SK-N-SH treated with all-trans-retinoic acid at 6 μM for 48 hours (cell line): ENCODE data around the gene AMACR.
"Not testable (repeated sequence)": the region's sequence is repeated elsewhere in the genome, so short reads cannot be mapped to it uniquely, and the experiment has no call there.

Experiments
- ARNTL ChIP-seq: fragments of 450-650 bp; formaldehyde crosslinking; IDR thresholded peaks from 2 replicates; pipeline ENCODE4 v1.5.0; 2020; ENCODE audit warnings: low read depth, mild to moderate bottlenecking, moderate library complexity, borderline replicate concordance
- BACH2 ChIP-seq: fragments of 250-450 bp; sonication (Bioruptor Pico); IDR thresholded peaks from 2 replicates; pipeline ENCODE4 v1.9.0; 2021; ENCODE audit warnings: mild to moderate bottlenecking, borderline replicate concordance
- GLIS3 ChIP-seq: fragments of 250-450 bp; sonication (Bioruptor Pico); IDR thresholded peaks from 2 replicates; pipeline ENCODE4 v1.5.0; 2020; ENCODE audit warnings: mild to moderate bottlenecking, moderate library complexity
- ISL1 ChIP-seq: fragments of 250-450 bp; sonication (Bioruptor Pico); IDR thresholded peaks from 2 replicates; pipeline ENCODE4 v2.1.2; 2022; ENCODE audit warnings: mild to moderate bottlenecking, moderate library complexity
- OSR1 ChIP-seq: fragments of 250-450 bp; sonication (Bioruptor Pico); IDR thresholded peaks from 2 replicates; pipeline ENCODE4 v1.8.0; 2022; ENCODE audit warnings: moderate library complexity, mild to moderate bottlenecking, inconsistent platforms
- RARB ChIP-seq: fragments of 250-450 bp; sonication (Bioruptor Pico); IDR thresholded peaks from 2 replicates; pipeline ENCODE4 v1.8.0; 2021; ENCODE audit warnings: mild to moderate bottlenecking, moderate library complexity
- SNAI2 ChIP-seq: fragments of 250-450 bp; sonication (Bioruptor Pico); IDR thresholded peaks from 2 replicates; pipeline ENCODE4 v1.5.0; 2020; ENCODE audit warnings: mild to moderate bottlenecking, moderate library complexity
- ZFP30 ChIP-seq: fragments of 450-650 bp; formaldehyde crosslinking; IDR thresholded peaks from 2 replicates; pipeline ENCODE4 v1.5.0; 2022; ENCODE audit warnings: mild to moderate bottlenecking, moderate library complexity
- TF ChIP-seq, protein P1 (sequence below): fragments of 250-450 bp; sonication (Bioruptor Pico); IDR thresholded peaks from 2 replicates; pipeline ENCODE4 v1.5.1; 2021; ENCODE audit warnings: mild to moderate bottlenecking, moderate library complexity
- TF ChIP-seq, protein P2 (sequence below): fragments of 250-450 bp; sonication (Bioruptor Pico); IDR thresholded peaks from 2 replicates; pipeline ENCODE4 v1.8.0; 2020; ENCODE audit warnings: mild to moderate bottlenecking, moderate library complexity, borderline replicate concordance
- TF ChIP-seq, protein P3 (sequence below): fragments of 250-450 bp; sonication (Bioruptor Pico); IDR thresholded peaks from 2 replicates; pipeline ENCODE4 v1.5.0; 2020; ENCODE audit warnings: mild to moderate bottlenecking, moderate library complexity
- TF ChIP-seq, protein P4 (sequence below): fragments of 250-450 bp; sonication (Bioruptor Pico); IDR thresholded peaks from 2 replicates; pipeline ENCODE4 v1.5.1; 2020; ENCODE audit warnings: low read depth, mild to moderate bottlenecking, moderate library complexity

DNA sequence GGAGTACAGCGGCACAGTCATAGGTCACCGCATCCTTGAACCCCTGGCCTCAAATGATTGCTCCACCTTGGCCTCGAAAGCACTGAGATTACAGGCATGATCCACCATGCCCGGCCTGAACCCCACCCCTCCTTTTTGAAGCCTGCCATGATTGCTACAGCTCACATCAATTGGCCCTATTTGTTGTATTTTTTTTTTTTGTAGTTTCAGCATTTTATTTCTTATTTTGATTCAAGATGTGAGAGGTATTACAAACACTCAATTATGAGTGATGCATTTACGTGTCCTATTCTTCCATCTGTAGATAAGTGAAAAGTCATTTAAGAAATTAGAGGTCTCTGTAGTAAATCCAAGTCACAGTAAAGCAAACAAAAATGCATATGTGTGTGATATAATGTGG is 55.7 kb downstream of the AMACR start:
- not testable (repeated sequence) for TF ChIP-seq RARB, BACH2, GLIS3, ARNTL, OSR1, ZFP30, SNAI2, ISL1 (CRISPR knock-in tag)
- TF ChIP-seq, protein P1, sequence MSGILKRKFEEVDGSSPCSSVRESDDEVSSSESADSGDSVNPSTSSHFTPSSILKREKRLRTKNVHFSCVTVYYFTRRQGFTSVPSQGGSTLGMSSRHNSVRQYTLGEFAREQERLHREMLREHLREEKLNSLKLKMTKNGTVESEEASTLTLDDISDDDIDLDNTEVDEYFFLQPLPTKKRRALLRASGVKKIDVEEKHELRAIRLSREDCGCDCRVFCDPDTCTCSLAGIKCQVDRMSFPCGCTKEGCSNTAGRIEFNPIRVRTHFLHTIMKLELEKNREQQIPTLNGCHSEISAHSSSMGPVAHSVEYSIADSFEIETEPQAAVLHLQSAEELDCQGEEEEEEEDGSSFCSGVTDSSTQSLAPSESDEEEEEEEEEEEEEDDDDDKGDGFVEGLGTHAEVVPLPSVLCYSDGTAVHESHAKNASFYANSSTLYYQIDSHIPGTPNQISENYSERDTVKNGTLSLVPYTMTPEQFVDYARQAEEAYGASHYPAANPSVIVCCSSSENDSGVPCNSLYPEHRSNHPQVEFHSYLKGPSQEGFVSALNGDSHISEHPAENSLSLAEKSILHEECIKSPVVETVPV (CRISPR knock-in tag), result not testable (repeated sequence)
- TF ChIP-seq, protein P2, sequence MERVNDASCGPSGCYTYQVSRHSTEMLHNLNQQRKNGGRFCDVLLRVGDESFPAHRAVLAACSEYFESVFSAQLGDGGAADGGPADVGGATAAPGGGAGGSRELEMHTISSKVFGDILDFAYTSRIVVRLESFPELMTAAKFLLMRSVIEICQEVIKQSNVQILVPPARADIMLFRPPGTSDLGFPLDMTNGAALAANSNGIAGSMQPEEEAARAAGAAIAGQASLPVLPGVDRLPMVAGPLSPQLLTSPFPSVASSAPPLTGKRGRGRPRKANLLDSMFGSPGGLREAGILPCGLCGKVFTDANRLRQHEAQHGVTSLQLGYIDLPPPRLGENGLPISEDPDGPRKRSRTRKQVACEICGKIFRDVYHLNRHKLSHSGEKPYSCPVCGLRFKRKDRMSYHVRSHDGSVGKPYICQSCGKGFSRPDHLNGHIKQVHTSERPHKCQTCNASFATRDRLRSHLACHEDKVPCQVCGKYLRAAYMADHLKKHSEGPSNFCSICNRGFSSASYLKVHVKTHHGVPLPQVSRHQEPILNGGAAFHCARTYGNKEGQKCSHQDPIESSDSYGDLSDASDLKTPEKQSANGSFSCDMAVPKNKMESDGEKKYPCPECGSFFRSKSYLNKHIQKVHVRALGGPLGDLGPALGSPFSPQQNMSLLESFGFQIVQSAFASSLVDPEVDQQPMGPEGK (CRISPR knock-in tag), result not testable (repeated sequence)
- TF ChIP-seq, protein P3, sequence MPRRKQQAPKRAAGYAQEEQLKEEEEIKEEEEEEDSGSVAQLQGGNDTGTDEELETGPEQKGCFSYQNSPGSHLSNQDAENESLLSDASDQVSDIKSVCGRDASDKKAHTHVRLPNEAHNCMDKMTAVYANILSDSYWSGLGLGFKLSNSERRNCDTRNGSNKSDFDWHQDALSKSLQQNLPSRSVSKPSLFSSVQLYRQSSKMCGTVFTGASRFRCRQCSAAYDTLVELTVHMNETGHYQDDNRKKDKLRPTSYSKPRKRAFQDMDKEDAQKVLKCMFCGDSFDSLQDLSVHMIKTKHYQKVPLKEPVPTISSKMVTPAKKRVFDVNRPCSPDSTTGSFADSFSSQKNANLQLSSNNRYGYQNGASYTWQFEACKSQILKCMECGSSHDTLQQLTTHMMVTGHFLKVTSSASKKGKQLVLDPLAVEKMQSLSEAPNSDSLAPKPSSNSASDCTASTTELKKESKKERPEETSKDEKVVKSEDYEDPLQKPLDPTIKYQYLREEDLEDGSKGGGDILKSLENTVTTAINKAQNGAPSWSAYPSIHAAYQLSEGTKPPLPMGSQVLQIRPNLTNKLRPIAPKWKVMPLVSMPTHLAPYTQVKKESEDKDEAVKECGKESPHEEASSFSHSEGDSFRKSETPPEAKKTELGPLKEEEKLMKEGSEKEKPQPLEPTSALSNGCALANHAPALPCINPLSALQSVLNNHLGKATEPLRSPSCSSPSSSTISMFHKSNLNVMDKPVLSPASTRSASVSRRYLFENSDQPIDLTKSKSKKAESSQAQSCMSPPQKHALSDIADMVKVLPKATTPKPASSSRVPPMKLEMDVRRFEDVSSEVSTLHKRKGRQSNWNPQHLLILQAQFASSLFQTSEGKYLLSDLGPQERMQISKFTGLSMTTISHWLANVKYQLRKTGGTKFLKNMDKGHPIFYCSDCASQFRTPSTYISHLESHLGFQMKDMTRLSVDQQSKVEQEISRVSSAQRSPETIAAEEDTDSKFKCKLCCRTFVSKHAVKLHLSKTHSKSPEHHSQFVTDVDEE (CRISPR knock-in tag), result not testable (repeated sequence)
- TF ChIP-seq, protein P4, sequence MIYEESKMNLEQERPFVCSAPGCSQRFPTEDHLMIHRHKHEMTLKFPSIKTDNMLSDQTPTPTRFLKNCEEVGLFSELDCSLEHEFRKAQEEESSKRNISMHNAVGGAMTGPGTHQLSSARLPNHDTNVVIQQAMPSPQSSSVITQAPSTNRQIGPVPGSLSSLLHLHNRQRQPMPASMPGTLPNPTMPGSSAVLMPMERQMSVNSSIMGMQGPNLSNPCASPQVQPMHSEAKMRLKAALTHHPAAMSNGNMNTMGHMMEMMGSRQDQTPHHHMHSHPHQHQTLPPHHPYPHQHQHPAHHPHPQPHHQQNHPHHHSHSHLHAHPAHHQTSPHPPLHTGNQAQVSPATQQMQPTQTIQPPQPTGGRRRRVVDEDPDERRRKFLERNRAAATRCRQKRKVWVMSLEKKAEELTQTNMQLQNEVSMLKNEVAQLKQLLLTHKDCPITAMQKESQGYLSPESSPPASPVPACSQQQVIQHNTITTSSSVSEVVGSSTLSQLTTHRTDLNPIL (CRISPR knock-in tag), result not testable (repeated sequence)
